Stomach (tissue), 4 donors: ENCODE measurements around the gene PBX3.

Source experiments
- EP300 ChIP-seq: sonication (generic); formaldehyde crosslinking; IDR thresholded peaks from one replicate; pipeline ENCODE4 v1.6.1; 2017; ENCODE audit warnings: antibody characterized with exemption
- POLR2A ChIP-seq, 4 donors: fragments of 450-650 bp; IDR thresholded peaks; one replicate each; pipeline ENCODE4 v1.6.1; 2016; ENCODE audit warnings: antibody characterized with exemption in 4 of 4, control low read depth in 2 of 4, mild to moderate bottlenecking in 1 of 4, moderate library complexity in 1 of 4
- POLR2AphosphoS5 ChIP-seq, 3 donors: sonication (generic); formaldehyde crosslinking; IDR thresholded peaks; one replicate each; pipeline ENCODE4 v1.6.1; 2016; ENCODE audit warnings: antibody characterized with exemption in 3 of 3
- TF ChIP-seq, protein P1 (sequence below), 7 experiments: fragments of 450-650 bp in 4 of 7; fragments of 200-600 bp in 3 of 7; sonication (generic) in 3 of 7; IDR thresholded peaks; one replicate each; pipeline ENCODE4 v1.5.1; 2016 to 2019; ENCODE audit warnings: antibody characterized with exemption in 7 of 7, control low read depth in 2 of 7, mild to moderate bottlenecking in 1 of 7

DNA sequence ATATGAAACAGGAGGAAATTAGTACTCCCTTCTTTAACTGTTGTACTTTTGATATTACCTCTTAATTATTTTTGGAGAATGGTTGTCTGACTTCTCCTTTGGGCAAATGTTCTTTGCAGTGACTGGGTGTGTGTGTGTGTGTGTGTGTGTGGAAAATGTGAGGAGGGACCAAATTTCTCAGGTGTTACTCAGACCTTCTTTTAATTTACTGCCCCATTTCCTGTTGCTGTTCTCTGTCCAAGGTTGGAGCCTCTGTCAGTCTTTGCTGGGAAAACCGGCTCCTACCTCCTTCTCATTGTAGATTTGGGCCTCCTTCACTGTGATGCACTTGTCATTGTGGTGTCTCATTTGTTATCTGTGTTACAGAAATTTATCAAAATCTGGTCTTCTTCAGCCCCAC lies 68.4 kb downstream of the PBX3 start:
- no peak for TF ChIP-seq EP300
- TF ChIP-seq, protein P1, sequence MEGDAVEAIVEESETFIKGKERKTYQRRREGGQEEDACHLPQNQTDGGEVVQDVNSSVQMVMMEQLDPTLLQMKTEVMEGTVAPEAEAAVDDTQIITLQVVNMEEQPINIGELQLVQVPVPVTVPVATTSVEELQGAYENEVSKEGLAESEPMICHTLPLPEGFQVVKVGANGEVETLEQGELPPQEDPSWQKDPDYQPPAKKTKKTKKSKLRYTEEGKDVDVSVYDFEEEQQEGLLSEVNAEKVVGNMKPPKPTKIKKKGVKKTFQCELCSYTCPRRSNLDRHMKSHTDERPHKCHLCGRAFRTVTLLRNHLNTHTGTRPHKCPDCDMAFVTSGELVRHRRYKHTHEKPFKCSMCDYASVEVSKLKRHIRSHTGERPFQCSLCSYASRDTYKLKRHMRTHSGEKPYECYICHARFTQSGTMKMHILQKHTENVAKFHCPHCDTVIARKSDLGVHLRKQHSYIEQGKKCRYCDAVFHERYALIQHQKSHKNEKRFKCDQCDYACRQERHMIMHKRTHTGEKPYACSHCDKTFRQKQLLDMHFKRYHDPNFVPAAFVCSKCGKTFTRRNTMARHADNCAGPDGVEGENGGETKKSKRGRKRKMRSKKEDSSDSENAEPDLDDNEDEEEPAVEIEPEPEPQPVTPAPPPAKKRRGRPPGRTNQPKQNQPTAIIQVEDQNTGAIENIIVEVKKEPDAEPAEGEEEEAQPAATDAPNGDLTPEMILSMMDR (IDR thresholded peaks at IDR 0.05): no peak
- TF ChIP-seq POLR2A (IDR thresholded peaks at IDR 0.05): no peak
- TF ChIP-seq POLR2AphosphoS5 (IDR thresholded peaks at IDR 0.05): peak in 1 of 3 donors; percentile 5
